Endothelial cell of umbilical vein (primary cell): ENCODE data around the gene PKD2. TPM values are rescaled to one million over a fixed set of nuclear protein-coding genes. Genes with fewer than 3 reads are reported as not detected.

Experiments used
- BruUV-seq: library from RNA; stranded (reverse); fragments of 400-500 nt; replicated peaks from 2 replicates; lab custom pipeline; 2021; lab: Mats Ljungman, UMichigan
- CTCF ChIA-PET: fragments of 300-600, 350-600 bp; sonication (Branson Sonifier 250); formaldehyde crosslinking; loops from one replicate; lab custom pipeline; 2021; ENCODE audit warnings: antibody characterized with exemption, inconsistent platforms; lab: Charles Lee
- POLR2A ChIA-PET: fragments of 300-600, 350-600 bp; sonication (Branson Sonifier 250); formaldehyde crosslinking; loops from one replicate; lab custom pipeline; 2021; ENCODE audit warnings: antibody characterized with exemption, inconsistent platforms; lab: Charles Lee
- DNase-seq: peaks from one replicate; pipeline ENCODE4 v3.0.0-alpha.2; 2011; ENCODE audit warnings: low read depth, low spot score
- FAIRE-seq: peaks from 2 replicates; lab custom pipeline; 2011; peaks lifted over from hg19 to GRCh38; lab: Jason Lieb, UNC
- H2AFZ ChIP-seq: 2 replicates; pipeline ENCODE4 v1.6.0; 2012; ENCODE audit warnings: low read depth, low read length, control low read depth, inconsistent platforms
- H3K27ac ChIP-seq: 2 replicates; pipeline ENCODE4 v1.5.1; 2011; ENCODE audit warnings: low read depth, mild to moderate bottlenecking, control low read depth, low read length, moderate library complexity; ENCODE audit not compliant: insufficient read depth
- H3K27me3 ChIP-seq, 2 experiments: 2 replicates each; pipeline versions ENCODE4 v1.6.0 to v1.6.1; 2011; ENCODE audit warnings: low read length in 2 of 2, mixed read lengths in 1 of 2; ENCODE audit not compliant: control insufficient read depth in 2 of 2, insufficient read depth in 2 of 2
- H3K36me3 ChIP-seq, 2 experiments: 2 replicates in 1 of 2; 3 replicates in 1 of 2; pipeline ENCODE4 v1.5.1; 2011; ENCODE audit warnings: low read length in 2 of 2, mild to moderate bottlenecking in 1 of 2, moderate library complexity in 1 of 2; ENCODE audit not compliant: control insufficient read depth in 2 of 2, insufficient read depth in 2 of 2; ENCODE audit errors: extremely low read depth in 1 of 2
- H3K4me1 ChIP-seq: 3 replicates; pipeline ENCODE4 v1.5.1; 2011; ENCODE audit warnings: mild to moderate bottlenecking, low read length; ENCODE audit not compliant: control insufficient read depth, insufficient read depth; ENCODE audit errors: extremely low read depth
- H3K4me2 ChIP-seq: 2 replicates; pipeline ENCODE4 v1.6.1; 2011; ENCODE audit warnings: low read length, control low read depth, mixed read lengths; ENCODE audit not compliant: insufficient read depth
- H3K4me3 ChIP-seq, 3 experiments: fragments of 200-600 bp in 1 of 3; sonication (generic), shearing (Covaris generic) in 1 of 3; replicated peaks in 1 of 3; 2 replicates each; pipeline ENCODE4 v1.5.1; 2011 to 2016; ENCODE audit warnings: control low read depth in 3 of 3, low read length in 3 of 3, mild to moderate bottlenecking in 2 of 3, inconsistent platforms in 1 of 3, low read depth in 1 of 3, moderate library complexity in 1 of 3; ENCODE audit not compliant: insufficient read depth in 1 of 3
- H3K79me2 ChIP-seq: 2 replicates; pipeline ENCODE4 v1.6.0; 2012; ENCODE audit warnings: low read length, inconsistent platforms; ENCODE audit not compliant: control insufficient read depth, insufficient read depth
- H3K9ac ChIP-seq: replicated peaks from 2 replicates; pipeline ENCODE3; 2011; ENCODE audit warnings: low read length, control low read depth; ENCODE audit not compliant: insufficient read depth; ENCODE audit errors: extremely low read depth
- H3K9me1 ChIP-seq: replicated peaks from 3 replicates; pipeline ENCODE4 v1.6.0; 2011; ENCODE audit warnings: mild to moderate bottlenecking, low read length; ENCODE audit not compliant: control insufficient read depth, insufficient read depth; ENCODE audit errors: extremely low read depth
- H3K9me3 ChIP-seq: replicated peaks from 2 replicates; pipeline ENCODE4 v1.5.1; 2012; ENCODE audit warnings: low read length, inconsistent platforms; ENCODE audit not compliant: control insufficient read depth, insufficient read depth
- H4K20me1 ChIP-seq: replicated peaks from 2 replicates; pipeline ENCODE3; 2011; ENCODE audit warnings: mild to moderate bottlenecking, low read length; ENCODE audit not compliant: control insufficient read depth, insufficient read depth; ENCODE audit errors: extremely low read depth
- EZH2 ChIP-seq: IDR thresholded peaks from 2 replicates; pipeline ENCODE4 v1.6.1; 2012; ENCODE audit warnings: borderline replicate concordance, low read depth, mild to moderate bottlenecking, moderate library complexity, low read length, inconsistent platforms; ENCODE audit not compliant: severe bottlenecking
- FOS ChIP-seq: IDR thresholded peaks from 2 replicates; pipeline ENCODE4 v1.6.1; 2011; ENCODE audit warnings: mild to moderate bottlenecking, low read length, moderate library complexity, borderline replicate concordance; ENCODE audit not compliant: insufficient read depth
- GATA2 ChIP-seq: IDR thresholded peaks from 2 replicates; pipeline ENCODE4 v1.7.0; 2011; ENCODE audit warnings: low read depth, mild to moderate bottlenecking, moderate library complexity, mixed read lengths, low read length; ENCODE audit not compliant: insufficient read length, insufficient read depth
- JUN ChIP-seq: IDR thresholded peaks from 2 replicates; pipeline ENCODE4 v1.6.1; 2011; ENCODE audit warnings: borderline replicate concordance, low read depth; ENCODE audit not compliant: insufficient read length, insufficient read depth
- MAX ChIP-seq: IDR thresholded peaks from 2 replicates; pipeline ENCODE4 v1.6.1; 2011; ENCODE audit not compliant: insufficient read depth, insufficient read length
- MYC ChIP-seq: IDR thresholded peaks from one replicate; pipeline ENCODE4 v1.6.1; 2011; ENCODE audit warnings: mild to moderate bottlenecking, low read depth, low read length
- POLR2A ChIP-seq: IDR thresholded peaks from 2 replicates; pipeline ENCODE4 v1.6.1; 2012; ENCODE audit warnings: low read depth, mild to moderate bottlenecking, control low read depth, low read length
- POLR2AphosphoS5 ChIP-seq: IDR thresholded peaks from 2 replicates; pipeline ENCODE4 v1.6.1; 2012; ENCODE audit warnings: low read depth, mild to moderate bottlenecking, control low read depth, low read length, moderate library complexity; ENCODE audit not compliant: insufficient read depth
- dilution Hi-C: fragments of 300-500 bp; cut with MboI; formaldehyde crosslinking; loops from one replicate; pipeline ENCODE4 v1.15.0; 2019; ENCODE audit warnings: low sequenced_read_pairs; ENCODE audit not compliant: extremely low pct_ligation_motif_present
- intact Hi-C: fragments of 100-400 bp; cut with micrococcal nuclease; formaldehyde crosslinking; loops from one replicate; pipeline ENCODE4 v1.10.0; 2022
- polyA plus RNA-seq, 4 experiments: library from polyadenylated mRNA; depleted of rRNA in 3 of 4; stranded (reverse) in 3 of 4; unstranded in 1 of 4; fragments of >200 nt; gene quantifications; 2 replicates each; pipeline versions ENCODE4 v1.2.1 to v1.2.3, GENCODE V29; 2011 to 2012; ENCODE audit warnings: missing spikeins in 1 of 4
- total RNA-seq: library from RNA; stranded (reverse); gene quantifications from 2 replicates; pipeline ENCODE4 v1.2.3, GENCODE V29; 2021
- TF ChIP-seq, protein P1 (sequence below), 2 donors: IDR thresholded peaks; 1 replicate in 1 of 2; 2 replicates in 1 of 2; pipeline ENCODE4 v1.5.1; 2011; ENCODE audit warnings: low read length in 2 of 2, mild to moderate bottlenecking in 2 of 2, moderate library complexity in 2 of 2, control low read depth in 1 of 2, inconsistent platforms in 1 of 2, low read depth in 1 of 2; ENCODE audit not compliant: insufficient read depth in 1 of 2; ENCODE audit errors: extremely low read depth in 1 of 2

Gene PKD2
- total and polyA plus RNA-seq, 2 donors (not counting 3 experiments of a cell fraction or from before 2014, with no cell fraction given), result 23.1 to 27.0 TPM

- H3K79me2 ChIP-seq, result peaks cover under 1% of the 10 kb centered on the region
- H3K9ac ChIP-seq, result no peak overlapping the region
- no peak overlapping the region for H2AFZ ChIP-seq
- dilution Hi-C loops, result no loop called here
- no peaks in the 10 kb centered on the region for H4K20me1 ChIP-seq
- no peak overlapping the region for H3K4me2 ChIP-seq
- H3K27me3 ChIP-seq, result no peaks in the 10 kb centered on the region
- intact Hi-C loops, result no loop called here
- H3K36me3 ChIP-seq, result no peaks in the 10 kb centered on the region
- FAIRE-seq, result no peak
- no peak overlapping the region for H3K27ac ChIP-seq
- BruUV-seq, result no TSS peak
- ChIA-PET CTCF (interaction anchor here (2.1 kb wide), 1 partner anchor 17 kb away, joined by 10 read pairs; no protein-coding TSS in a partner anchor), POLR2A (no interaction called here)
- H3K9me1 ChIP-seq, result no peaks in the 10 kb centered on the region
- H3K9me3 ChIP-seq, result no peaks in the 10 kb centered on the region
- no peak overlapping the region for H3K4me3 ChIP-seq
- TF ChIP-seq FOS (no peak), JUN (no peak), EZH2 (no peak), POLR2AphosphoS5 (no peak), GATA2 (no peak), POLR2A (no peak), MYC (no peak), MAX (no peak)
- TF ChIP-seq, protein P1, sequence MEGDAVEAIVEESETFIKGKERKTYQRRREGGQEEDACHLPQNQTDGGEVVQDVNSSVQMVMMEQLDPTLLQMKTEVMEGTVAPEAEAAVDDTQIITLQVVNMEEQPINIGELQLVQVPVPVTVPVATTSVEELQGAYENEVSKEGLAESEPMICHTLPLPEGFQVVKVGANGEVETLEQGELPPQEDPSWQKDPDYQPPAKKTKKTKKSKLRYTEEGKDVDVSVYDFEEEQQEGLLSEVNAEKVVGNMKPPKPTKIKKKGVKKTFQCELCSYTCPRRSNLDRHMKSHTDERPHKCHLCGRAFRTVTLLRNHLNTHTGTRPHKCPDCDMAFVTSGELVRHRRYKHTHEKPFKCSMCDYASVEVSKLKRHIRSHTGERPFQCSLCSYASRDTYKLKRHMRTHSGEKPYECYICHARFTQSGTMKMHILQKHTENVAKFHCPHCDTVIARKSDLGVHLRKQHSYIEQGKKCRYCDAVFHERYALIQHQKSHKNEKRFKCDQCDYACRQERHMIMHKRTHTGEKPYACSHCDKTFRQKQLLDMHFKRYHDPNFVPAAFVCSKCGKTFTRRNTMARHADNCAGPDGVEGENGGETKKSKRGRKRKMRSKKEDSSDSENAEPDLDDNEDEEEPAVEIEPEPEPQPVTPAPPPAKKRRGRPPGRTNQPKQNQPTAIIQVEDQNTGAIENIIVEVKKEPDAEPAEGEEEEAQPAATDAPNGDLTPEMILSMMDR (IDR thresholded peaks at IDR 0.05; ENCODE audit: extremely low read depth in 1 of 2, insufficient read depth in 1 of 2, low read depth in 1 of 2, low read length in 2 of 2), result no peak
- DNase-seq, result no peak
- H3K4me1 ChIP-seq, result no peaks in the 10 kb centered on the region
These were observed 4.6 kb upstream of the PKD2 start for GRCh38 chr4:88002786-88003185.
